NOMO-1 treated with dmso at 0.1 percent for 144 hours (cell line): Measurements from ENCODE around the gene RSL1D1.
"Not testable (repeated sequence)": the region's sequence is repeated elsewhere in the genome, so short reads cannot be mapped to it uniquely, and the experiment has no call there.

Experiments
- DNase-seq: peaks from one replicate; lab custom pipeline; 2025; ENCODE audit not compliant: unreplicated experiment; lab: John Stamatoyannopoulos, UW

Gene RSL1D1

GRCh38 chr16:11799509-11800381 lies 51.6 kb downstream of the RSL1D1 start:
- DNase-seq = peak; percentile 38

- no peak for DNase-seq
Observed at GRCh38 chr16:11799017-11799381, 52.3 kb downstream of the RSL1D1 start.

- no peak for DNase-seq
Observed at GRCh38 chr16:11797957-11798299, 53.4 kb downstream of the RSL1D1 start.

DNA sequence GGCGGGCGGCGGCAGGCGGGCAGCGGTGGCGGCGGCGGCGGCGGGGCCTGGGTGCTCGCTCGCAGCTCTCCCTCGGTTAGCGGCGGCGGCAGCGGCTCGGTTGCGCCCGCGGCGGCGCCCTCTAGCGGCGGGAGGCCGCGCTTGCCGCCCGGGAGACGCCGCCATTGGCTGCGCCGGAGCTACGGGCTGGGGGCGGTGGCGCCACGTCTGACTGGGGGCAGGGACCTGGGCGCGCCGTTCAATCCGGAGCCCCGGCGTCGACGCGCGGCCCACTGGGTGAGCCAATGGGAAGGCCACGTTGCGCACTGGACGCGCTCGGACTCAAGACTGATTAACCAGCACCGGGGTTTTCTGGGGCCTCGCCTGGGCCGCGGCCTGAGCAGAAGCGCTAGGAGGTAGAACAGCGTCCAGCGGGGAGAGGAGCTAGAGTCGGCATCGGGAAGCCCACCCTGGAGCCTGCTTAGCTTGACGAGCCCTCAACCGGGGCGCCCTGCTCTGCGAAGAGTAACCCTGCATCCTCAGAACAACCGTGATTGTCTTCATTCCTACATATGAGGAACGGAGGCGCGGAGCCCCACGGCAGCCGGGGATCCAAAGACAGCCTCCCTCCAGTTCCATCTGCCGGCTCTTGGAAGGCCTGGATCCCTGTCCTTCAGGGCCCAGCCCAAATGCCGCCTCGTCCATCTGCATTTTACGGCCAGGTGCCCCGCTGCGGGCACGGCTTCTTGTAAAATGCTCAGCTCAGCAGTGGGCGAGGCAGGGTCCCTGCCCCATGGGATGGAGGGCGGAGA lies 54.0 kb downstream of the RSL1D1 start, which contains the start of gene ZC3H7A:
TSS of gene ZC3H7A (minus strand) at position 93 of the 791 bp plus-strand sequence. CDS start 14,904 bp downstream, outside the sequence.
- peak; percentile 93 for DNase-seq

DNA sequence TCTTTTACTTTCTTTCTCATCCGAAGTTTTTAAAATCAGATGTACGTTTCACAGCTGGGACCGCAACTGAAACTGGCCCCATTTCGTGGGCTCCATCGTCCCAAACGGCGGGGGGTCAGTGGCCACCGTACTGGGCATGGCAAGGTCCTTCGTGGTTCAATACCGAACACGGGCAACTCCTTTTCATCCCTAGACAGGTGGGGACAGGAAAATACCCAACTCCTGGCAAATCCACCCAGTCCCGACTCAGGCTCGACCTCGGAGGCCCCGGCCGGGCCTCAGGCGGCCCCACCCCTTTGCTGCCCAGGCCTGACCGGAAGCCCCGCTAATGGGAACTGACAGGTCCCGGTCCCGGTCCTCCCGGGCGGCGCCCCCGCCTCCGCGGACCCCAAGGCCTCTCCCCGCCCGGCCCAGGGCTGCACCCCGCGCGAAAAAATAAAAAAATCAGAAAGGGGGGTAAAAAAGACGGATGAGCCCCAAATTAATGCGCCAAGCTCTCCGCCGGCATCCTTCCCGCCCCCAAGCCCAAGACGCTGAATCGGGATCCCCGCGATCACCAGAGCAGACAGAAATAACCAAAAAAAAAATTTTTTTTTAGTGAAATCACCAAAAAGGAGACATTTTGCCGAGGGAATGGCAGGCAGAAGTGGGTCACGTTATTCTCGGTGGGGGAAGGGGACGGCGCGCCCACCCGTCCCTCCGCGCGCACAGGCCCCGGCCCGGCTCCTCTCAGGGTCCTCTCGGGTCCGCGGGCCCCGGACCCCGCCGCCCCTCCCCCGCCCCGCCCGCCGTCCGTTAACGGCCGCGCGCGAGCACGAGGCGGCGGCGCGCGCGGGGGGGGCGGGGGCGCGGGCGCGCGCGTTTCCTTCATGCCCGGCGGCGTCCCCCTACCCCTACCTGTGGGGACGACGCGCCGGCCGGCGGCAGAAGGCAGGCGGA lies 54.8 kb downstream of the RSL1D1 start:
- no peak for DNase-seq

DNA sequence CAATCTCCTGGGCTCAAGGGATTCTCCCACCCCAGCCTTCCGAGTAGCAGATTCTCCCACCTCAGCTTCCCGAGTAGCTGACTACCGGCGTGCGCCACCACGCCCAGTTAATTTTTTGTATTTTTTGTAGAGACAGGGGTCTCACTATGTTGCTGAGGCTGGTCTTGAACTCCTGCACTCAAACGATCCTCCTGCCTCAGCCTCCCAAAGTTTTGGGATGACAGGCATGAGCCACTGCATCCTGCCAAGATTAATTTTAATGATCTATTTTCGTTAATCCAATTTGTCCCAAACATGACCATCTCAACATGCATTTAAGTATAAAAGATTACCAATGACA lies 55.5 kb downstream of the RSL1D1 start:
- DNase-seq = no peak

GRCh38 chr16:11794996-11795886 lies 56.1 kb downstream of the RSL1D1 start:
- no peak for DNase-seq

- no peak for DNase-seq
Observed at GRCh38 chr16:11794447-11794846, 56.9 kb downstream of the RSL1D1 start.

- DNase-seq = no peak
Observed at GRCh38 chr16:11793840-11794239, 57.5 kb downstream of the RSL1D1 start.

- no peak for DNase-seq
Observed at GRCh38 chr16:11792410-11793241, 58.7 kb downstream of the RSL1D1 start.

DNA sequence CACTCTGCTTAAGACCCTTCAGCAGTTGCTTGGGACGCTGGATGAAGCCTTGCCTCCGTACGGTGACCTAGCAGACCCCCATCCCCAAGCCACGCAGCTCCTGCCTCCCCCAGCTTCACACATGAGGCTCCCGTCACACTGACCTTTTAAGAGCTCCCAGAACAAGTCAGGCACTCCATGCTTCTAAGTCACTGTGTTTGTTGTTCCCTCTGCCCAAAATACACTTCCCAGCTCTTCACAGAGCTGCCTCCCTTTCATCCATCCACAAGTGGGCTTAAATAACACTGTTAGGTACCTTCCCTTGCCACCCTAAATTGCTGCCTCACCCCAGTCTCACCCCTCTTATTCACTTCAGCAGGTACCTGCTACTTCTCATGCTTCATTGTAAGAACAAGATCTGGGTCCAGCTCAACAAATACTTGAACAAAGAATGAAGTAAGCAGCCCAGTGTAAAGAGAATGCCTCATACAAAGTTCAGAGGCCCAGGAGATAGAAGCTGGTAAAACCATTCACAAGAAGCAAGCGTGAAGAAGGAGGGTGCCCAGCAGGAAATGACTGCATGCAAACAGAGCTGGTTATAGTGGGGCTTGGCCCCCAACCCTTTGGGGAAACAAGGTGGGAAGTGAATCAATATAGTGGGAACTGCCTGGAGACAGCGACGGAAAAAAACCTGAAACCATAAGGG lies 60.1 kb downstream of the RSL1D1 start:
- no peak for DNase-seq

DNA sequence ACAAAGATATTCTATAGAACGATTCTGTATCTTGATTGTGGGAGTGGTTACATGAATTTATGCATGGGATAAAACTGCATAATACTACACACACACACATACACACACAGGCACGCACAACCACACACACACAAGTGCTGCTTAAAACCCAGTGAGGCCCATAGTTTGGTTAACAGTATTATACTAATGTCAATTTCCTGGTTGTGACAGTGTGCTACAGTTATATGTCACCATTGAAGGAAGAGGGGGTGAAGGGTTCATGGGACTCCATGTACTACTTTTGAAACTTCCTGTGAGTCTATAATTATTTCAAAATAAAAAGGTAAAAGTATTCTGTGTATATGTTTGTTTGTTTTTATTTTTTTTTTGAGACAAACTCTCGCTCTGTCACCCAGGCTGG lies 62.4 kb downstream of the RSL1D1 start:
- no peak for DNase-seq

DNA sequence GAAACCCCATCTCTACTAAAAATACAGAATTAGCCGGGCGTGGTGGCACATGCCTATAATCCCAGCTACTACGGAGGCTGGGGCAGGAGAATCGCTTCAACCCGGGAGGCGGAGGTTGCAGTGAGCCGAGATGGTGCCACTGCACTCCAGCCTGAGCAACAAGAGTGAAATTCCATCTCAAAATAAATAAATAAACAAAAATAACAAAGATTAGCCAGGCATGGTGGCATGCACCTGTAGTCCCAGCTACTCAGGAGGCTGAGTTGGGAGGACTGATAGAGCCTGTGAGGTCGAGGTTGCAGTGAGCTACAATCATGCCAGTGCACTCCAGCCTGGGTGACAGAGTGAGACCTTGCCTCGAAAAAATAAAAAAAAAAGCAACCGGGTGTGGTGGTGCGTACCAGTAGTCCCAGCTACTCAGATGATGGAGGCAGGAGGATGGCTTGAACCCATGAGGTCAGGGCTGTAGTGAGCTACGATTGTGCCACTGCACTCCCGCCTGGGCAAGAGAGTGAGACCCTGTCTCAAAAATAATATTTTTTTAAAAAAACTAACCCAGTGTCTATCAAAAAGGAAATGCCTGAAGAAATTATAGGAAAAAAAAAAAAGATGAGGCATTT lies 66.3 kb downstream of the RSL1D1 start:
- not testable (repeated sequence) for DNase-seq

DNA sequence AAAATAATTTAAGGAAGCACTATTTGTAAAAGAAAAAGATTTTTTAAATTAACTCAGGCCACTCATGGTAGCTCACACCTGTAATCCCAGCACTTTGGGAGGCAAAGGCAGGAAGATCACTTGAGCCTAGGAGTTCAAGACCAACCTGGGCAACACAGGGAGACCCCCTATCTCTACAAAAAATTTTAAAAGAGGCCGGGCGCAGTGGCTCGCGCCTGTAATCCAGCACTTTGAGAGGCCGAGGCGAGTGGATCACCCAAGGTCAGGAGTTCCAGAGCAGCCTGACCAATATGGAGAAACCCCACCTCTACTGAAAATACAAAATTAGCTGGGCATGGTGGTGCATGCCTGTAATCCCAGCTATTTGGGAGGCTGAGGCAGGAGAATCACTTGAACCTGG lies 67.0 kb downstream of the RSL1D1 start:
- not testable (repeated sequence) for DNase-seq

DNA sequence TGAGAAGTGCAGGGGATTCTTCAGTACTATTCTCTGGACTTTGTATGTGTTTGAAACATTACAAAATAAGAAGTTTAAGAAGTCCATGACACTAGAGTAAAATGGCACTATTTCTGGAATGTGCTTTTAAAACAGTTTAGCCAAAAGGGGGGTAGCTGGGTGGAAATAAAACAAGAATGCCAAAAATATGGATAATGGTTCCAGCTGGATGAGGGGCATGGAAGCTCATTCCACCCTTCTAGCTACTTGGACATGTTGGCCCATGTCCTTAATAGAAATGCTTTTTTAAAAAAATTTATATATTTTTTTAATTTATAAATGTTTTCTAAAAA lies 67.3 kb downstream of the RSL1D1 start:
- no peak for DNase-seq
